ENCODE results near the gene WHRN.

- TF ChIP-seq ZNF24 (IDR thresholded peaks at IDR 0.05), result no peak
- TF ChIP-seq MTF1 (CRISPR knock-in tag; IDR thresholded peaks at IDR 0.05; ENCODE audit: borderline replicate concordance), result no peak
- no peak for TF ChIP-seq HMG20A (CRISPR knock-in tag; conservative IDR thresholded peaks at IDR 0.05)
- no peak for TF ChIP-seq TEAD1 (CRISPR knock-in tag; IDR thresholded peaks at IDR 0.05)
- TF ChIP-seq ZNF431 (CRISPR knock-in tag; IDR thresholded peaks at IDR 0.05), result no peak
- no peak for TF ChIP-seq XRCC5 (IDR thresholded peaks at IDR 0.05; ENCODE audit: low read depth, low read length)
- TF ChIP-seq PTBP1 (IDR thresholded peaks at IDR 0.05; ENCODE audit: low read depth, low read length), result no peak
- TF ChIP-seq PHF21A (IDR thresholded peaks at IDR 0.05; ENCODE audit: borderline replicate concordance, low read depth), result no peak
- TF ChIP-seq SUPT5H (IDR thresholded peaks at IDR 0.05), result no peak
- TF ChIP-seq AFF4 (CRISPR knock-in tag; IDR thresholded peaks at IDR 0.05), result no peak
- TF ChIP-seq POLR3A (IDR thresholded peaks at IDR 0.05; ENCODE audit: borderline replicate concordance, extremely low read depth, insufficient read depth, insufficient read length), result no peak
- no peak for TF ChIP-seq ATF3 (IDR thresholded peaks at IDR 0.05)
- no peak for TF ChIP-seq ATF3 (CRISPR knock-in tag; conservative IDR thresholded peaks at IDR 0.05)
Observed at GRCh38 chr9:114362394-114362793, 142.9 kb downstream of the WHRN start.

Measured in K562 (cell line).